ENCODE measurements around the gene LRRFIP1. TPM values are rescaled to one million over a fixed set of nuclear protein-coding genes. Genes with fewer than 3 reads are reported as not detected.
A peak's percentile ranks its signal among the peaks of the same experiment; 100 is the strongest.

LRRFIP1 gene
- total and polyA plus RNA-seq, 10 donors = 40.4 to 164 (median 124) TPM

DNA sequence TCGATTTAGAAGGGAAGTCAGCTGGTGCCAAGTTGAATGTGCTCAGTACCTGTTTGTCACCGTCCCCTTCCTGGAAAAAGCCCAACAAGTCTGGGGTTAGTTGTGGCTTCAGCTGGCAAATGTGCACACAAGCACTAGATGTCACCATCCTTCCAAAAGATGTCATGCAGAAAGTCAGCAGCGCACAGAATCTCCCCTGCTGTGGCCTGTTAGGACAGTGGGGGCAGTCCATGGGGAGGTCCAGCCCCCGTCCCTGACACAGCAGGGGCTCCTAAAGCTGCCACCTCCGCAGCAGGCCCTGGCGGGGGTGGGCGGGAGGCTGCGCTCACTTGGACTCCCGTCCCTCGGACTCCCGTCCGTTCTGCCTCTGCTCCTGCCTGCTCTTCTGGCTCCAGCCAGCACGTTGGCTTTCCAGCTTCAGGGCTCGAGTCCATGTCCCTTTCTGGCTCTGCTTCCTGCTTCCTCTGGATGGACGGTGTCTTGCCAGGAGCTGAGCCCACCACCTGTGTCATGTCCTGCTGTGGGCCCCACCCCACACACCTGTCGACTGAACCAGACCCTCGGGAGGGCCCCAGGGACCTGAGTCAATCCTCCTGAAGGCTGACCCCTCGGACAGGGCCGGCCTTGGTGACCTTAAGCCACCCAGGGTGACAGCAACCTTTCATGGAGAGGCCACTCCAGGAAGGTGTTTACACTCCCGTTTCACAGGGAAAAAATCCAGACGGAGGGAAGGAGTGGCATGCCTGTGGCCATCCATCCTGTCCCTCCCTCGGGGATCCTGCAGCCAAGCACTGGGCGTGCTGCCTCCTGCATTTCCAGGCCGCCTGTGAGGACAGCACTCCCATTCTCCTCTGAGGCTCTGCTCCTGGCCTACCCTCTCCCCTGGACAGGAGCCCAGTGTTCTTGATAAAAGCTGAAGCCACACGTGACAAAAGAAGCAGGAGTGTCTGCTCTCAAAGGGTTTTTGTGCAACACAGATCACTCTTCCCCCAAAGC lies 45.3 kb upstream of the LRRFIP1 start:
- peak in 10 of 11 experiments; percentile 17 to 58 (median 48) for TF ChIP-seq CTCF (IDR thresholded peaks at IDR 0.05 in 8 of 11, conservative IDR thresholded peaks at IDR 0.05 in 3 of 11)
- no peak for TF ChIP-seq POLR2A (IDR thresholded peaks at IDR 0.05)
- peak; percentile 28 to 46 (median 43) for TF ChIP-seq POLR2AphosphoS5 (IDR thresholded peaks at IDR 0.05)
- H3K4me1 ChIP-seq = peaks cover 0 to 23% (median 11%) of the 10 kb centered on the region in 6 donors
- intact Hi-C loops (cut with DNase I; ENCODE audit: low total_unique reads) = loop anchor here (10.0 kb wide), 1 partner anchor 163 kb away; no protein-coding TSS in a partner anchor
- H3K27me3 ChIP-seq (replicated peaks in 1 of 7) = peaks cover 0 to 12% (median 0%) of the 10 kb centered on the region in 7 donors
- WGBS, 5 donors = 32 to 64% (median 48%) methylated on average over 11 to 25 of the region's 25 CpGs
- DNase-seq = no peak
- peak overlapping the region in 1 of 8 donors; percentile 29 for H3K4me3 ChIP-seq
- no peaks in the 10 kb centered on the region for H3K36me3 ChIP-seq
- peak overlapping the region in 4 of 8 donors; percentile 12 to 54 (median 30) for H3K27ac ChIP-seq
- H3K9me3 ChIP-seq = no peaks in the 10 kb centered on the region

DNA sequence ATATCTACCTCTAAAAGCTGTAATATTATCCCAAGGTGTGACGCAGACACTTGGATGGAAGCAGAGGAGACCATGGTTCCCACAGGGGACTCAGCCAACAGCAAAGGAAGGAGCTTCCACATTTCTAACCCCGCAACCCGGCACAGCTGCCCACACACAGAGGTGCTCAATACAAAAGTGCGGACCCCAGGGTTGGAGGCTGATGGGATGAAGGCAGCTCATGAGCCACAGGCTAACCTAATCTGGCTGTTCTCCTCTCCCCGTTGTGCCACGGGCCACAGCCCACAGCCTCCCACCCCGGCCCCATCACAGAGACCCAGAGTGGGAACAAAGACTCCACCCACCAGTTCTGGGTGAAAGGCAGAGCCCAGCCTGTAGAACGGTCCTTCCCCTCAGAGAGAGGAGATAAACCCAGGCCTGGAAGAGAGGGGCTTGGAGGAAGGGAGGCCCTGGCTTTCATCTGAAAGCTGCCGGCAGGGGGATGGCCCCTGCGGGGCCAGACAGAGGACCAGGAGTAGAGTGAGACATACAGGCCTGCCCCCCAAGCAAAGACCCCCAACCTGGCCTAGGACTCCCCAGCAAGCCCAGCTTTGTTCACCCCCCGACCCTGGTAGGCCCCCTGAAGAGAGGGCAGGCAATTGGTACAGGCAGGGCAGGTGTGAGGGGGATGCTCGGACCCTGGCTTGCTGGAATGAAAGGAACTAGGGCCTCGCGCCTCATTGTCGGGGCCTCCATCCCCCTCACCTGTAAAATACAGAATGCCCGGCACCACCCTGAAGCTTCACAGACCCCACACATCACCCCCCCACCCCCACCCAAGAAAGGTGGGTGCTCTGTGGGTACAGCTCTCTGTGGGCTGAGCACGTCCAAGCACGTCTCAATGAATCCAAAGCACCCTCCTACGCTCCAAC lies 43.7 kb upstream of the LRRFIP1 start:
- DNase-seq = no peak
- no peaks in the 10 kb centered on the region for H3K9me3 ChIP-seq
- no peaks in the 10 kb centered on the region for H3K36me3 ChIP-seq
- TF ChIP-seq POLR2AphosphoS5 (IDR thresholded peaks at IDR 0.05) (no peak), POLR2A (IDR thresholded peaks at IDR 0.05) (no peak), CTCF (IDR thresholded peaks at IDR 0.05 in 8 of 11, conservative IDR thresholded peaks at IDR 0.05 in 3 of 11) (no peak)
- H3K27me3 ChIP-seq (replicated peaks in 1 of 7) = peaks cover 0 to 7% (median 0%) of the 10 kb centered on the region in 7 donors
- no peak overlapping the region for H3K4me3 ChIP-seq
- intact Hi-C loops (cut with DNase I; ENCODE audit: low total_unique reads) = loop anchor here (10.0 kb wide), 1 partner anchor 161 kb away; no protein-coding TSS in a partner anchor
- peaks cover 0 to 23% (median 11%) of the 10 kb centered on the region in 6 donors for H3K4me1 ChIP-seq
- no peak overlapping the region for H3K27ac ChIP-seq
- WGBS, 5 donors = 88 to 95% (median 90%) methylated on average over 14 to 19 of the region's 19 CpGs

DNA sequence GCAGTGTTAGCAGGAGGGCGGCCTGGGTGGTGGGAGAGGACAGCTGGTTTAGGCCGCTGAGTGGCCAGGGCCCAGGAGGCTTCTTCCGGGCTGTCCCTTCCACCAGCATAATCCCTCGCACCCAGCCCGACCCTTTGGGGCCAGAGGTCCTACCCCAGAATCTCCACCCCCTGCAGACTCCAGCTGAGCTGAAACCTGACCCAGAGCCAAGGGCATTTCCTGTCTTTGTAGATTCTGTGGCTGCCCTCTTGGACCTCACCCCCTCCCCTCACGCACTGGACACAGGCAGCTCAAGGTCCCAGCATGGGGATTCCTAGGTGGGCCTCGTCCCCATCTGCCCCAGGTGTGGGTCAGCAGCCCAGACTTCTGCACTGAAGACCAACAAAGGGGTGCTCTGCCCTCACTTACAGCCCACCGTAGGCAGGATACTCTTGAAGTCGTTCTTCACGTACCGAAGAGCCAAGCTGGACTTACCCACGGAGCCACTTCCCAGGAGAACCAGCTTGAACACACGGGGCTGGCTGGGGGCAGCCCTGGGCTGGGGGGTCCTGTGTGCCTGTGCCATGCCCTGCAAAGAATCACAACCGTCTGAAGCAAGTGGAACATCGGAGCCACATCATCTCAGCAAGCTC lies 41.7 kb upstream of the LRRFIP1 start:
- WGBS, 5 donors = 75 to 83% (median 77%) methylated on average over 12 to 15 of the region's 15 CpGs
- DNase-seq = peak; percentile 66
- H3K4me1 ChIP-seq = peaks cover 0 to 28% (median 14%) of the 10 kb centered on the region in 6 donors
- peak overlapping the region in 2 of 8 donors; percentile 11 to 13 for H3K27ac ChIP-seq
- H3K36me3 ChIP-seq = no peaks in the 10 kb centered on the region
- no peaks in the 10 kb centered on the region for H3K9me3 ChIP-seq
- H3K4me3 ChIP-seq = no peak overlapping the region
- no peak for TF ChIP-seq POLR2A (IDR thresholded peaks at IDR 0.05)
- TF ChIP-seq CTCF (IDR thresholded peaks at IDR 0.05 in 8 of 11, conservative IDR thresholded peaks at IDR 0.05 in 3 of 11) = no peak
- peak in 1 of 3 donors; percentile 33 for TF ChIP-seq POLR2AphosphoS5 (IDR thresholded peaks at IDR 0.05)
- intact Hi-C loops (cut with DNase I; ENCODE audit: low total_unique reads) = loop anchor here (10.0 kb wide), 1 partner anchor 159 kb away; no protein-coding TSS in a partner anchor
- peaks cover 0 to 7% (median 0%) of the 10 kb centered on the region in 7 donors for H3K27me3 ChIP-seq (replicated peaks in 1 of 7)

Data from spleen (tissue), 11 donors.